H1 (cell line): Measurements from ENCODE around the gene CCDC175. TPM values are rescaled to one million over a fixed set of nuclear protein-coding genes. Genes with fewer than 3 reads are reported as not detected.

ENCODE experiments used
- ASH2L ChIP-seq: fragments of 200-600, 300-600 bp; sonication (generic); IDR thresholded peaks from one replicate; pipeline ENCODE4 v1.7.1; 2017; ENCODE audit warnings: low read length
- KDM1A ChIP-seq: fragments of 200-600, 300-600 bp; sonication (generic); IDR thresholded peaks from 2 replicates; pipeline ENCODE4 v1.7.1; 2016; ENCODE audit warnings: mild to moderate bottlenecking, low read length, borderline replicate concordance
- RXRA ChIP-seq: IDR thresholded peaks from 2 replicates; pipeline ENCODE4 v1.6.1; 2011; ENCODE audit warnings: low read depth, mild to moderate bottlenecking, low read length, moderate library complexity; ENCODE audit not compliant: insufficient read depth
- polyA plus RNA-seq, 7 experiments: library from polyadenylated mRNA; depleted of rRNA in 3 of 7; stranded (reverse) in 5 of 7; unstranded in 2 of 7; fragments of >200 nt in 5 of 7; fragments of 200-250 nt in 2 of 7; gene quantifications; 1 replicate in 5 of 7; 2 replicates in 1 of 7; 4 replicates in 1 of 7; pipeline versions ENCODE4 v1.2.1 to v1.2.3, GENCODE V29; 2011 to 2013; ENCODE audit warnings: missing spikeins in 2 of 7, mixed read lengths in 2 of 7
- total RNA-seq: library from RNA; stranded (reverse); fragmentation: NEBNext Ultra II Directional; extraction: Animal tissue kit (Norgen Biotek cat#: 25700); gene quantifications from 2 replicates; pipeline ENCODE4 v1.2.1, GENCODE V29; 2021
- TF ChIP-seq, protein P1 (sequence below), 3 experiments: IDR thresholded peaks; 1 replicate in 2 of 3; 2 replicates in 1 of 3; pipeline versions ENCODE4 v1.5.1 to v1.6.1; 2011; ENCODE audit warnings: low read length in 3 of 3, mild to moderate bottlenecking in 3 of 3, inconsistent platforms in 2 of 3, low read depth in 1 of 3, moderate library complexity in 1 of 3; ENCODE audit not compliant: insufficient read depth in 1 of 3; ENCODE audit errors: control extremely low read depth in 1 of 3
- TF ChIP-seq, protein P2 (sequence below): IDR thresholded peaks from 2 replicates; pipeline ENCODE4 v1.6.1; 2011; ENCODE audit warnings: low read length, improper control_type of control experiment
- TF ChIP-seq, protein P3 (sequence below): IDR thresholded peaks from 2 replicates; pipeline ENCODE4 v1.6.1; 2012; ENCODE audit warnings: inconsistent platforms

Gene CCDC175
- total and polyA plus RNA-seq, 2 of the 8 experiments (the other 6 are each of a cell fraction or from before 2014, with no cell fraction given), result 0.19 TPM; not detected in 1

DNA sequence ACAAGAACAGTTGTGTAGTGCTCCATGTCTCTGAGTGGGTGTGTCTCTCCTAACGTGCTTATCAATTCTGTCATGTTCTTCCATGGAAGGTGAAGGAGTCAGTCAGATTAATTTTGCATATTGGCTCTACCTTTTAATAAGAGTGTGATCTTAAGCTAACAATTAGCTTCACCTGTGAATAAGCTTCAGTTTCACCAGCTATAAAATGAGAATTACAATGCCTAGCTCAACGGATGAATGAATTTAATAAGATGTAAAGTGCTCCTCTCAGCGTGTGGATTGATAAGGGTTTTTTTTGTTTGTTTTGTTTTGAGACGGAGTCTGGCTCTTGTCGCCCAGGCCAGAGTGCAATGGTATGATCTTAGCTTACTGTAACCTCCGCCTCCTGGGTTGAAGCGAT, 32.7 kb downstream of the CCDC175 start (continued):
- TF ChIP-seq, protein P1, sequence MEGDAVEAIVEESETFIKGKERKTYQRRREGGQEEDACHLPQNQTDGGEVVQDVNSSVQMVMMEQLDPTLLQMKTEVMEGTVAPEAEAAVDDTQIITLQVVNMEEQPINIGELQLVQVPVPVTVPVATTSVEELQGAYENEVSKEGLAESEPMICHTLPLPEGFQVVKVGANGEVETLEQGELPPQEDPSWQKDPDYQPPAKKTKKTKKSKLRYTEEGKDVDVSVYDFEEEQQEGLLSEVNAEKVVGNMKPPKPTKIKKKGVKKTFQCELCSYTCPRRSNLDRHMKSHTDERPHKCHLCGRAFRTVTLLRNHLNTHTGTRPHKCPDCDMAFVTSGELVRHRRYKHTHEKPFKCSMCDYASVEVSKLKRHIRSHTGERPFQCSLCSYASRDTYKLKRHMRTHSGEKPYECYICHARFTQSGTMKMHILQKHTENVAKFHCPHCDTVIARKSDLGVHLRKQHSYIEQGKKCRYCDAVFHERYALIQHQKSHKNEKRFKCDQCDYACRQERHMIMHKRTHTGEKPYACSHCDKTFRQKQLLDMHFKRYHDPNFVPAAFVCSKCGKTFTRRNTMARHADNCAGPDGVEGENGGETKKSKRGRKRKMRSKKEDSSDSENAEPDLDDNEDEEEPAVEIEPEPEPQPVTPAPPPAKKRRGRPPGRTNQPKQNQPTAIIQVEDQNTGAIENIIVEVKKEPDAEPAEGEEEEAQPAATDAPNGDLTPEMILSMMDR (IDR thresholded peaks at IDR 0.05; ENCODE audit: control extremely low read depth in 1 of 3, insufficient read depth in 1 of 3, low read depth in 1 of 3, low read length in 3 of 3), result no peak
- TF ChIP-seq ASH2L (no peak), KDM1A (no peak), RXRA (no peak)
- TF ChIP-seq, protein P2, sequence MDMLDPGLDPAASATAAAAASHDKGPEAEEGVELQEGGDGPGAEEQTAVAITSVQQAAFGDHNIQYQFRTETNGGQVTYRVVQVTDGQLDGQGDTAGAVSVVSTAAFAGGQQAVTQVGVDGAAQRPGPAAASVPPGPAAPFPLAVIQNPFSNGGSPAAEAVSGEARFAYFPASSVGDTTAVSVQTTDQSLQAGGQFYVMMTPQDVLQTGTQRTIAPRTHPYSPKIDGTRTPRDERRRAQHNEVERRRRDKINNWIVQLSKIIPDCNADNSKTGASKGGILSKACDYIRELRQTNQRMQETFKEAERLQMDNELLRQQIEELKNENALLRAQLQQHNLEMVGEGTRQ, result no peak
- TF ChIP-seq, protein P3, sequence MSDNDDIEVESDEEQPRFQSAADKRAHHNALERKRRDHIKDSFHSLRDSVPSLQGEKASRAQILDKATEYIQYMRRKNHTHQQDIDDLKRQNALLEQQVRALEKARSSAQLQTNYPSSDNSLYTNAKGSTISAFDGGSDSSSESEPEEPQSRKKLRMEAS, result no peak
